Measurements from ENCODE around the gene HMGB2. TPM values are rescaled to one million over a fixed set of nuclear protein-coding genes. Genes with fewer than 3 reads are reported as not detected.

HMGB2 gene
- 10 to 100 TPM in 3 of 4 donors, 1 to 10 TPM in 1; 9.4 to 34.9 (median 29.1) TPM for total RNA-seq

DNA sequence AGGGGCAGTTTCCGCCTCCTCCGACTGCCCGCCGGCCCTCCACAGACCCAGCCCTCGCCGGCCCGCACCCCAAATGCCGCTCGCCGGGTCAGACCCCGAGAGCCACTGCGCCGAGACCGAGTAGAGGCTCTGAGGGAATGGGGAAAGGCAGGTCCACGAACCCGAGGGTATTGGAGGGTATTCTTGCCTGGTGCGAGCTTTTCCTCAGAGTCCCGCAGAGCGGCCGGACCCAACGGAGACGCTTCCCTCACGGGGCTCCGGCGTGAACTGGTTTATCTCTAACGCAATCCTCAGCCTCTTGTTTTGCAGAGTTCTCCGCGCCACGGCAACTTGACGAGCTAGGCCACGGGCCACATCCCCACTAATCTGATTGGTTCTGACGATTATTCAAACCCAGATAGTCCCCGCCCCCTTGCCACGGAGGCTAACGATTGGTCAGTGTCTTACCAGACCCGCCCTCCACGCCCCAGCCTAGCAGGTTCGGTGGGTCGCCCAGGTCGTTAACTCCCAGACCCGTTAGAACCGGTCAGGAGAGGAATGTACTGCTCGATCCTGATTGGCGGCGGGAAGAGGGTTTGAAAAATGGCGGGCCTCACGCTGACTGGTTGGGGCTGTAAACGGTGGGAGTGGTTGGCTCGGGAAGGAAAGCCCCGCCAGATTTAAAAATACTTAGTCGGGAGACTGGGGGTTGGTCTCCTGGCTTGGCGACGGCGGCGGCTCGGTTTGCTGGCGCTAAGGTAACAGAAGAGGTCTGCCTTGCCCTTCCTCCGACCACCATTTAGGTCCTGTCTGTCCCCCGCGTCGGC lies at the start of gene HMGB2:
TSS of gene HMGB2 (minus strand) at position 274 of the 806 bp plus-strand sequence. CDS start 709 bp downstream, outside the sequence.
- intact Hi-C loops (cut with DNase I; ENCODE audit: low total_unique reads) (loop anchor here (5.0 kb wide), 2 partner anchors 38 to 83 kb away; partner anchors contain the start of gene SAP30), in situ Hi-C loops (cut with MboI; ENCODE audit: low pct_ligation_motif_present in 1 of 4, low pct_unique_long_range_greater_than_20kb in 1 of 4, low sequenced_read_pairs in 3 of 4) (no loop called here)
- Histone ChIP-seq H3K27me3 (no peaks in the 10 kb centered on the region), H3K4me1 (peaks cover 3 to 32% (median 19%) of the 10 kb centered on the region in 4 donors), H3K27ac (peak within 1 kb of the TSS; percentile 97 to 99 (median 98)), H3K9me3 (no peaks in the 10 kb centered on the region), H3K4me3 (peak within 1 kb of the TSS; percentile 62 to 97 (median 86)), H3K36me3 (peaks cover 0 to 7% (median 2%) of the 10 kb centered on the region in 4 donors)
- 0% methylated on average over 58 of the region's 61 CpGs; no CpG with 5 or more reads in 1 of the 2 donors for WGBS, 2 donors (ENCODE audit: low coverage in 1 of 2)
- peak; percentile 100 for DNase-seq
- TF ChIP-seq EP300 (IDR thresholded peaks at IDR 0.05; ENCODE audit: low read depth) (no peak), POLR2AphosphoS5 (IDR thresholded peaks at IDR 0.05) (peak; percentile 98 to 99 (median 99)), POLR2A (IDR thresholded peaks at IDR 0.05) (peak; percentile 99)
- TF ChIP-seq, protein P1, sequence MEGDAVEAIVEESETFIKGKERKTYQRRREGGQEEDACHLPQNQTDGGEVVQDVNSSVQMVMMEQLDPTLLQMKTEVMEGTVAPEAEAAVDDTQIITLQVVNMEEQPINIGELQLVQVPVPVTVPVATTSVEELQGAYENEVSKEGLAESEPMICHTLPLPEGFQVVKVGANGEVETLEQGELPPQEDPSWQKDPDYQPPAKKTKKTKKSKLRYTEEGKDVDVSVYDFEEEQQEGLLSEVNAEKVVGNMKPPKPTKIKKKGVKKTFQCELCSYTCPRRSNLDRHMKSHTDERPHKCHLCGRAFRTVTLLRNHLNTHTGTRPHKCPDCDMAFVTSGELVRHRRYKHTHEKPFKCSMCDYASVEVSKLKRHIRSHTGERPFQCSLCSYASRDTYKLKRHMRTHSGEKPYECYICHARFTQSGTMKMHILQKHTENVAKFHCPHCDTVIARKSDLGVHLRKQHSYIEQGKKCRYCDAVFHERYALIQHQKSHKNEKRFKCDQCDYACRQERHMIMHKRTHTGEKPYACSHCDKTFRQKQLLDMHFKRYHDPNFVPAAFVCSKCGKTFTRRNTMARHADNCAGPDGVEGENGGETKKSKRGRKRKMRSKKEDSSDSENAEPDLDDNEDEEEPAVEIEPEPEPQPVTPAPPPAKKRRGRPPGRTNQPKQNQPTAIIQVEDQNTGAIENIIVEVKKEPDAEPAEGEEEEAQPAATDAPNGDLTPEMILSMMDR (IDR thresholded peaks at IDR 0.05), result no peak

DNA sequence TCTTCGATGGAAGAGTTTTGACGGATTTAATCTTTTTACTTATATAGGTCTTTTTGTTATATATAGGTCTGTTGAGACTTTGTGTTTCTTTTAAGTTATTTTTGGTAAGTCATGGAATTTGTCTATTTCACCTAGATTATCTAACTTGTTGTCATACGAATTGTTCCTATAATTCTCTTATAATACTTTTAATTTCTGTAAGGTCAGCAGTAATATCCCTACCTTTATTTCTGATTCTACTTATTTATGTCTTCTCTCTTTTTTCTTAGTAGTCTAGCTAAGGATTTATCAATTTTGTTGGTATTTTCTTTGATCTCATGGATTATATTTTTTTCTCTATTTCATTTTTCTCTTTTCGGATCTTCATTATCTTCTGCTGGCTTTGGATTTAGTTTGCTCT lies 48.2 kb upstream of the HMGB2 start:
- no peak for DNase-seq
- in situ Hi-C loops (cut with MboI; ENCODE audit: low pct_ligation_motif_present in 1 of 4, low pct_unique_long_range_greater_than_20kb in 1 of 4, low sequenced_read_pairs in 3 of 4) (no loop called here), intact Hi-C loops (cut with DNase I; ENCODE audit: low total_unique reads) (no loop called here)
- Histone ChIP-seq H3K4me3 (no peak overlapping the region), H3K4me1 (peaks cover 0 to 7% (median 0%) of the 10 kb centered on the region in 4 donors), H3K36me3 (no peaks in the 10 kb centered on the region), H3K27me3 (no peaks in the 10 kb centered on the region), H3K27ac (no peak overlapping the region), H3K9me3 (no peaks in the 10 kb centered on the region)
- TF ChIP-seq, protein P1 (IDR thresholded peaks at IDR 0.05), result no peak
- TF ChIP-seq EP300 (IDR thresholded peaks at IDR 0.05; ENCODE audit: low read depth) (no peak), POLR2A (IDR thresholded peaks at IDR 0.05) (no peak), POLR2AphosphoS5 (IDR thresholded peaks at IDR 0.05) (no peak)
- 91 to 97% methylated on average over 4 of the region's 4 CpGs for WGBS, 2 donors (ENCODE audit: low coverage in 1 of 2)

DNA sequence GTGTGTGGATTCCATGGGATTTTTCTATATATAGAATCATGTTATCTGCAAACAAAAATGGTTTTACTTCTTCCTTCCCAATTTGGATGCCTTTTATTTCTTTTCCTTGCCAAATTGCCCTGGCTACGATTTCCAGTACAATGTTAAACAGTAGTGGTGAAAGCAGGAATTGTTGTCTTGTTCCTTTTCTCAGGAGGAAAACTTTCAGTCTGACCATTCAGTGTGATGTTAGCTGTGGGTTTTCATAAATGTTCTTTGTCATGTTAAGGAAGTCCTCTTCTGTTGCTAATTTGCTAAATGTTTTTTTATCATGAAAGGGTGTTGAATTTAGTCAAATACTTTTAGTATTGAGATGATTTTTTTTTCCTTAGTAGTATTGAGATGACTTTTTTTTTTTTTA lies 47.5 kb upstream of the HMGB2 start:
- Histone ChIP-seq H3K4me1 (peaks cover 0 to 7% (median 0%) of the 10 kb centered on the region in 4 donors), H3K27ac (no peak overlapping the region), H3K9me3 (no peaks in the 10 kb centered on the region), H3K4me3 (no peak overlapping the region), H3K27me3 (no peaks in the 10 kb centered on the region), H3K36me3 (no peaks in the 10 kb centered on the region)
- 45% methylated on average over 1 of the region's 1 CpG; no CpG with 5 or more reads in 1 of the 2 donors for WGBS, 2 donors (ENCODE audit: low coverage in 1 of 2)
- TF ChIP-seq POLR2A (IDR thresholded peaks at IDR 0.05), result no peak
- no peak for TF ChIP-seq EP300 (IDR thresholded peaks at IDR 0.05; ENCODE audit: low read depth)
- no peak for TF ChIP-seq POLR2AphosphoS5 (IDR thresholded peaks at IDR 0.05)
- TF ChIP-seq, protein P1 (IDR thresholded peaks at IDR 0.05), result no peak
- no peak for DNase-seq
- in situ Hi-C loops (cut with MboI; ENCODE audit: low pct_ligation_motif_present in 1 of 4, low pct_unique_long_range_greater_than_20kb in 1 of 4, low sequenced_read_pairs in 3 of 4), result no loop called here
- intact Hi-C loops (cut with DNase I; ENCODE audit: low total_unique reads), result no loop called here

DNA sequence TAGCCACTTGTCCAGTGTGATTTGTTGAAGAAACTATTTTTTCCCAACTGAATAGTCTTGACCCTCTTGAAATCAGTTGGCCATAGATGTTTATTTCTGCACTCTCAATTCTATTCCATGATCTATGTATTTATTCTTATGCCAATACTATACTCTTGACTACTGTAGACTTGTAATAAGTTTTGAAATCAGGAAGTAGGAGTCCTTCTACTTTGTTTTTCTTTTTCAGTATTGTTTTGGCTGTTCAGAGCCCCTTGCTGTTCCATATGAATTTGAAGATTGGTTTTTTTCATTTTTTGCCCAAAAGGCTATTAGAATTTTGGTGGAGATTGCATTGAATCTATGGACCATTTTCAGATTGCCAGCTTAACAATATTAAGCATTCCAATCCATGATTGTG lies 46.8 kb upstream of the HMGB2 start:
- Histone ChIP-seq H3K36me3 (peaks cover 0 to under 1% (median 0%) of the 10 kb centered on the region in 4 donors), H3K4me1 (peaks cover 0 to 7% (median 0%) of the 10 kb centered on the region in 4 donors), H3K4me3 (no peak overlapping the region), H3K27ac (no peak overlapping the region), H3K27me3 (no peaks in the 10 kb centered on the region), H3K9me3 (no peaks in the 10 kb centered on the region)
- in situ Hi-C loops (cut with MboI; ENCODE audit: low pct_ligation_motif_present in 1 of 4, low pct_unique_long_range_greater_than_20kb in 1 of 4, low sequenced_read_pairs in 3 of 4) (no loop called here), intact Hi-C loops (cut with DNase I; ENCODE audit: low total_unique reads) (no loop called here)
- TF ChIP-seq EP300 (IDR thresholded peaks at IDR 0.05; ENCODE audit: low read depth) (no peak), POLR2AphosphoS5 (IDR thresholded peaks at IDR 0.05) (no peak), POLR2A (IDR thresholded peaks at IDR 0.05) (no peak)
- TF ChIP-seq, protein P1 (IDR thresholded peaks at IDR 0.05), result no peak
- no peak for DNase-seq

All from transverse colon (tissue), 4 donors.